Neural crest cell (in vitro differentiated cells): ENCODE measurements around the gene PDGFC. TPM values are rescaled to one million over a fixed set of nuclear protein-coding genes. Genes with fewer than 3 reads are reported as not detected.

Source experiments
- DNase-seq: peaks from one replicate; pipeline ENCODE4 v3.0.0; 2021; ENCODE audit warnings: low read depth, mixed read lengths, low spot score
- H3K27ac Mint-ChIP-seq: one replicate; pipeline ENCODE4 v1.8.0; 2021; ENCODE audit warnings: mild to moderate bottlenecking, mixed read lengths; ENCODE audit not compliant: unreplicated experiment
- H3K27me3 Mint-ChIP-seq: 2 replicates; pipeline ENCODE4 v1.8.0; 2021; ENCODE audit warnings: low read depth, mild to moderate bottlenecking, mixed read lengths
- H3K36me3 Mint-ChIP-seq: 2 replicates; pipeline ENCODE4 v1.8.0; 2021; ENCODE audit warnings: low read depth, mild to moderate bottlenecking, mixed read lengths
- H3K4me1 Mint-ChIP-seq: 2 replicates; pipeline ENCODE4 v1.8.0; 2021; ENCODE audit warnings: mixed read lengths
- H3K4me3 Mint-ChIP-seq: one replicate; pipeline ENCODE4 v1.8.0; 2021; ENCODE audit warnings: mild to moderate bottlenecking, mixed read lengths
- H3K9me3 Mint-ChIP-seq: 2 replicates; pipeline ENCODE4 v1.8.0; 2021; ENCODE audit warnings: mixed read lengths
- total RNA-seq: library from RNA; stranded (reverse); gene quantifications from 2 replicates; pipeline ENCODE4 v1.2.1, GENCODE V29; 2021
- TF ChIP-seq, protein P1 (sequence below): fragments of 200-600 bp; sonication (generic); conservative IDR thresholded peaks from 2 replicates; pipeline ENCODE4 v1.5.0; 2021; ENCODE audit warnings: antibody characterized with exemption, mild to moderate bottlenecking

PDGFC gene
- total RNA-seq, 1 donor from 2014 or later: 19.1 TPM

DNA sequence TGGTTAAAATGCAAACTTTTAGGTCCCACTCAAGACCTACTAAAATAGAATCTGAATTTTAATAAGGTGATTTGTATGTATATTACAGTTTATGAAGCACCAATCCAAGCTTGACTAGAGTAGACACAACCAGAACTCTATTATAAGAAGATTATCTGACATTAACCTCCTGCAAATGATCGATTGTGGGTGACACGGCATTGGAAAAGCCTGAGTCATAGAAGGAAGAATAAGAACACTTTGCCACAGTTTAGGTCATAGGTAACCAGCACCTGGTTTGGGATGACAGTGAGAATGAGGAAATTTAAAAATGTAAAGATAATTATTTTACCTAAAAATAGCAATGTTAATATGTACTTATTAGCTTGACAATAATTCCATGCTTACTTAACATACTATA, 15.2 kb downstream of the PDGFC start:
- Mint-ChIP-seq H3K36me3 (peaks cover 5% of the 10 kb centered on the region), H3K9me3 (no peaks in the 10 kb centered on the region), H3K27ac (no peak overlapping the region), H3K4me3 (no peak overlapping the region), H3K27me3 (no peaks in the 10 kb centered on the region), H3K4me1 (peaks cover 36% of the 10 kb centered on the region)
- DNase-seq: no peak
- TF ChIP-seq, protein P1, sequence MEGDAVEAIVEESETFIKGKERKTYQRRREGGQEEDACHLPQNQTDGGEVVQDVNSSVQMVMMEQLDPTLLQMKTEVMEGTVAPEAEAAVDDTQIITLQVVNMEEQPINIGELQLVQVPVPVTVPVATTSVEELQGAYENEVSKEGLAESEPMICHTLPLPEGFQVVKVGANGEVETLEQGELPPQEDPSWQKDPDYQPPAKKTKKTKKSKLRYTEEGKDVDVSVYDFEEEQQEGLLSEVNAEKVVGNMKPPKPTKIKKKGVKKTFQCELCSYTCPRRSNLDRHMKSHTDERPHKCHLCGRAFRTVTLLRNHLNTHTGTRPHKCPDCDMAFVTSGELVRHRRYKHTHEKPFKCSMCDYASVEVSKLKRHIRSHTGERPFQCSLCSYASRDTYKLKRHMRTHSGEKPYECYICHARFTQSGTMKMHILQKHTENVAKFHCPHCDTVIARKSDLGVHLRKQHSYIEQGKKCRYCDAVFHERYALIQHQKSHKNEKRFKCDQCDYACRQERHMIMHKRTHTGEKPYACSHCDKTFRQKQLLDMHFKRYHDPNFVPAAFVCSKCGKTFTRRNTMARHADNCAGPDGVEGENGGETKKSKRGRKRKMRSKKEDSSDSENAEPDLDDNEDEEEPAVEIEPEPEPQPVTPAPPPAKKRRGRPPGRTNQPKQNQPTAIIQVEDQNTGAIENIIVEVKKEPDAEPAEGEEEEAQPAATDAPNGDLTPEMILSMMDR: no peak

DNA sequence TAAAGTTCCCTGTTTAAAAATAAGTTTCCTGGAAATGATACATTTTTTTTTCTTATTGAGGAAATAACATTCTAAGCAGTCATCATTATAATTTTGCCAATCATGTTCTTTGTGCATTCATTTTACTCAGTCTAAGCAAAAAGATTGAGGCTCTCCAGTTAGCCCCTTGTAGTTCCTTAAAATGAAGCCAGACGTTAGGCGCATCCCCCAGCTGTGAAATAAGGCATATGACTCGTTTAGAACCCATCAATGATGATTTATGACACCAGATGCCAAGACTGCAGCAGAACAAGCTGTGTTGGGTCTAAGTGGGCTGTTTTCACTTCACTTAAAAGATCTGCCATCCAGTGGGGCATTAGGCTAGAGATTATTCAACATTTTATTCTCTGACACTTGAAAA, 17.0 kb downstream of the PDGFC start:
- no peak overlapping the region for H3K27ac Mint-ChIP-seq
- peaks cover 32% of the 10 kb centered on the region for H3K4me1 Mint-ChIP-seq
- no peaks in the 10 kb centered on the region for H3K27me3 Mint-ChIP-seq
- H3K36me3 Mint-ChIP-seq: peaks cover 5% of the 10 kb centered on the region
- H3K9me3 Mint-ChIP-seq: no peaks in the 10 kb centered on the region
- H3K4me3 Mint-ChIP-seq: no peak overlapping the region
- no peak for DNase-seq
- TF ChIP-seq, protein P1: no peak

DNA sequence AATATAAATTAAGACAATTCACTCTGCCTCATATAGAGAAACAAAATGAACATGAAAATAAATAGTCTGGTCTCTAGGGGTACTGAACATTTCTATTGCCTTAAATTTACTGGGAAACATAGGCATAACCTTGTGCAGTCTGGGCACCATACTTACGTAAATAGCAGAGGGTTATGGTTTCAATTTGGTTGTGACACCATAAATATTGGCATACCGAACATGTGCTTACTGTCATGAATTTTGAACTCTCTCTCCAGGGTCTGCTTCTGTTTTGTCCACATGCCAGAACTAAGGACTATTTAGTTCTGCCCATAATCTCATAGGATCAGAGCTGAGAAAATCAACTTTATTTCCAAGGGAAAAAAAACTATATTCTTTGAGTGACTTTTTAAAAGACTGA, 17.6 kb downstream of the PDGFC start:
- H3K27ac Mint-ChIP-seq: no peak overlapping the region
- peaks cover 33% of the 10 kb centered on the region for H3K4me1 Mint-ChIP-seq
- peaks cover 5% of the 10 kb centered on the region for H3K36me3 Mint-ChIP-seq
- no peaks in the 10 kb centered on the region for H3K9me3 Mint-ChIP-seq
- no peaks in the 10 kb centered on the region for H3K27me3 Mint-ChIP-seq
- H3K4me3 Mint-ChIP-seq: no peak overlapping the region
- TF ChIP-seq, protein P1: no peak
- DNase-seq: no peak

DNA sequence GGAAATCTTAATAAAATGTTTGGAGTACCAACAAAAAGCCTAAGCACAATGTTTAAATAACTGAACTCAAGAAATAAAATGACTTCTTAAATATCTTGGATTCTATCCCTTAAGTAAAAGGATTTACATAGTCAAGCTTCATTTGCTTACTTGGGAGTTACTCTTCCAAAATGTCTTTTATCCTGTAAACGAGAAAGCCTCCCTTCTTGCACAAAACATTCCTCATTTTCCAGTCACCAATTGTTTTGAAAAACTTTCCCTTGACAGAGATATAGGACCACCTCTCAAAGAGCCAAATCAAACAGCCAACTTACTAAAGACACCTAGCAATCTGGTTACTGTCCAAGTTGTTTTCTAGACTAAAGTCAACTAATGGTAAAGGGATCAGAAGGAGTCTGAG, 18.6 kb downstream of the PDGFC start:
- TF ChIP-seq, protein P1: no peak
- no peaks in the 10 kb centered on the region for H3K27me3 Mint-ChIP-seq
- H3K27ac Mint-ChIP-seq: no peak overlapping the region
- peaks cover 5% of the 10 kb centered on the region for H3K36me3 Mint-ChIP-seq
- H3K9me3 Mint-ChIP-seq: no peaks in the 10 kb centered on the region
- DNase-seq: no peak
- peaks cover 27% of the 10 kb centered on the region for H3K4me1 Mint-ChIP-seq
- no peak overlapping the region for H3K4me3 Mint-ChIP-seq

DNA sequence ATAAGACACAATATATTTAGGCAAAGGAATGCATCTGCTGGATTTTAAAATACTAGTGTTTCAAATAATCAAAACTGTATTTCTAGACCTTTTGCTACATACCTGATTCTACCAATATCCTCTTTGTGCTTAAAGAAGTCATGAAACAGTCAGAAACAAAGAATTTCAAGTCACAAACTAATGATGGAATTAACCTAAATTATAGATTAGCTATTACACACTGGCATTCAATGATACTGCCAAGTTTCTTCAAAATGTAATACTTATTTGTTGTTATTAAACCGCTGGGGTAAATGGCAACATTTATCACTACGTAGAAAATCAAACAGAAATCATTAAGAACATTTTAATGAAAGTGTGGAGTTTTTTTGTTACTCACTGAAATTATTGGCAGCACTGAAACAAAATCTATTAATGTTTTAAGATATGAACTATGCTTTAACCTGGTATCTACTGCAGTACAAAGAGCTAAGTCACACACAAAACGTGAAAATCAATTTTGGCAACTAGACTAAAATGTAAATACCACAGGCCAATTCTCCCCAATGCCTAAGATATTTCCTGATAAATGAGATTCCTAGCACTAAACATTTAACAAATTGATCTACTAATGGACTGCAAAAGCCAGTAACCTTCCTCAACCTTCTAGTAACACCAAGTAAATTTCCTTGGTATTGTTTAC, 19.4 kb downstream of the PDGFC start:
- no peak for DNase-seq
- Mint-ChIP-seq H3K4me3 (no peak overlapping the region), H3K27me3 (no peaks in the 10 kb centered on the region), H3K27ac (no peak overlapping the region), H3K36me3 (peaks cover 2% of the 10 kb centered on the region), H3K4me1 (peaks cover 20% of the 10 kb centered on the region), H3K9me3 (no peaks in the 10 kb centered on the region)
- TF ChIP-seq, protein P1: no peak
